GM18498 (cell line): ENCODE data around the gene THAP7.
"Not testable (repeated sequence)": the region's sequence is repeated elsewhere in the genome, so short reads cannot be mapped to it uniquely, and the experiment has no call there.

Experiments
- ATAC-seq: cut with Tn5 transposase; IDR thresholded peaks from one replicate; pipeline ENCODE4 v1.9.1; 2021; ENCODE audit warnings: mild to moderate bottlenecking, moderate library complexity; ENCODE audit not compliant: unreplicated experiment

The THAP7 gene

GRCh38 chr22:20979940-20980453 lies 21.9 kb downstream of the THAP7 start:
- ATAC-seq = no peak

GRCh38 chr22:20979243-20979809 lies 22.6 kb downstream of the THAP7 start:
- no peak for ATAC-seq

- no peak for ATAC-seq
Measured at GRCh38 chr22:20978419-20978818, 23.5 kb downstream of the THAP7 start.

- no peak for ATAC-seq
Measured at GRCh38 chr22:20977516-20978170, 24.3 kb downstream of the THAP7 start.

- no peak for ATAC-seq
Measured at GRCh38 chr22:20977019-20977418, 24.9 kb downstream of the THAP7 start.

GRCh38 chr22:20976291-20976877 lies 25.5 kb downstream of the THAP7 start:
- no peak for ATAC-seq

- no peak for ATAC-seq
Measured at GRCh38 chr22:20975541-20976290, 26.2 kb downstream of the THAP7 start.

DNA sequence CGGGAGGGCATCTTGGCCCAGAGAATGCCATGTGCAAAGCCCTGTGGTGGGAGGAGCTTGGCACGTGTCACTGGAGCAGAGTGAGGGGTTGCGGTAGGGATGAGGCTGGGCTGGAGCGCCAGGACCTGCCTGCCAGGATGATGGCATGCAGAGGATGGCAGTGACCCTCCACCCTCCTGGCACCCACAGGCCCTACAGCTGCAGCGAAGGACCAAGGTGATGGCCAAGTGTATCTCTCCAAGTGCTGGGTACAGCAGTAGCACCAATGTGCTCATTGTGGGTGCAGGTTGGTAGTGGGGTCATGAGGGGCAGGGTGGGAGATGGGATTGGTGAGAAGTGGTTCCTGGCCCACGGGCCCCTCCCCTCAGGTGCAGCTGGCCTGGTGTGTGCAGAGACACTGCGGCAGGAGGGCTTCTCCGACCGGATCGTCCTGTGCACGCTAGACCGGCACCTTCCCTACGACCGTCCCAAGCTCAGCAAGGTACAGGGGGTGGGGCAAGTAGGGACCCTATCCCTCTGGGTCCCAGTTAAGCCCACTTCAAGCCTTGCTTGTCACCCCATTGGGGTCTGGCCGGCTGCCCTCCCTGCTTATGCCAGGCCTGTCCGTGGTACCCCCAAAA lies 27.5 kb downstream of the THAP7 start:
- ATAC-seq = no peak

- ATAC-seq = no peak
Measured at GRCh38 chr22:20973634-20974286, 28.2 kb downstream of the THAP7 start.

DNA sequence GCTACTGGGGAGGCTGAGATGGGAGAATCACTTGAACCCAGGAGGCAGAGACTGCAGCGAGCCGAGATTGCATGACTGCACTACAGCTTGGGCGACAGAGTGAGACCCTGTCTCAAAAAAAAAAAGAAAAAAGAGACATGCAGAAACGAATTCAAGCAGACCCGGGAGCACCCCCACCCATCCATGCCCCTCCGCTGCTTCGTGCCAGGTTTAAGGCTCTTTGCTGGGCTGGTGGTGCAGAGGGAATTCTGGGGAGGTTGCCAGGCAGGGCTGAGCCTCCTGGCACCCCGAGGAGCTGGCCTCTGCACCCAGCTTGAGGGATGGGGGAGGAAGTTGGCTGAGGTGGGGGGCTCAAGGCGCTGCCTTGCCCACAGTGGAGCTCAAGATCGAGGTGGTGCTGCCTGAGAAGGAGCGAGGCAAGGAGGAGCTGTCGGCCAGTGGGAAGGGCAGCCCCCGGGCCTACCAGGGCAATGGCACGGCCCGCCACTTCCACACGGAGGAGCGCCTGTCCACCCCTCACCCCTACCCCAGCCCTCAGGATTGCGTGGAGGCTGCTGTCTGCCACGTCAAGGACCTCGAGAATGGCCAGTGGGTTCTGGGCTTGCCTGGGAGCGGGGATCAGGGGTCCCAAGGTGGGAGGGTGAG lies 28.9 kb downstream of the THAP7 start:
- ATAC-seq = no peak

- ATAC-seq = not testable (repeated sequence)
Measured at GRCh38 chr22:20972014-20972694, 29.8 kb downstream of the THAP7 start.

GRCh38 chr22:20970939-20971657 lies 30.8 kb downstream of the THAP7 start:
- no peak for ATAC-seq

DNA sequence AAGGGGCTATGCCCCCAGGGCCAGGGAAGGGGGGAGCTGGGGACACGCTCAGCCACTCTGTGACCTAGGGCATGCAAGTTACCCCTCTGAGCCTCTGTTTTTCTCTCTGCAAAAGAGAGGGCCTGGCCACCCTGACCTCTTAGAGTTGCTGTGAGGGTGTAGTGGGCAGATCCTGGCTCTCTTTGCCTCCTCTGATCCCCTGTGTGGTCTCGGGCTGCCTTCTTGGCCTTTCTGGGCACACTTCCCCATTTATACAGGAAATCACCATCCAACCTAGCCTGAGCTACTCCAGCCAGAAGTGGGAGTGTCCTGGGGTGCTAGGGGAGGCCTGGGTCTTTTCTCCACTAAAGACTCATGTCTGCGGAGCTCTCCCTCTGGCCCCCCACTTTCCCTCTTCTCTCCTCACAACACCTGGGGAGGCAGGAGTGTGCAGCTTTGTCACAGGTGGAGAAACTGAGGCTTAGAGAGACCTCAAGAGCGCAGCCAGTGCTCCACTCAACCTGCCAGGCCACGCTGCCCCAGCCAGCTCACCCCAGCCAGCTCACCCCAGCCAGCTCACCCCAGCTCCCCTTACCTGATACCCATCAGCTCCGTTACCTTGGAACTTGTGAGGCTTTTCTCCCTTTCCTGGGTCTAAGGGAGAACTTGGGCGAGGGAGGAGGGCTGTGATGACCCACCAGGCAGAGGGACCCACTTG lies 33.5 kb downstream of the THAP7 start:
- no peak for ATAC-seq

GRCh38 chr22:20967697-20968211 lies 34.2 kb downstream of the THAP7 start:
- no peak for ATAC-seq

GRCh38 chr22:20966883-20967696 lies 34.8 kb downstream of the THAP7 start, which contains the start of gene AIFM3:
Gene AIFM3 (plus strand): TSS chr22:20967255. CDS start chr22:20967945, 690 bp downstream.
- no peak for ATAC-seq

DNA sequence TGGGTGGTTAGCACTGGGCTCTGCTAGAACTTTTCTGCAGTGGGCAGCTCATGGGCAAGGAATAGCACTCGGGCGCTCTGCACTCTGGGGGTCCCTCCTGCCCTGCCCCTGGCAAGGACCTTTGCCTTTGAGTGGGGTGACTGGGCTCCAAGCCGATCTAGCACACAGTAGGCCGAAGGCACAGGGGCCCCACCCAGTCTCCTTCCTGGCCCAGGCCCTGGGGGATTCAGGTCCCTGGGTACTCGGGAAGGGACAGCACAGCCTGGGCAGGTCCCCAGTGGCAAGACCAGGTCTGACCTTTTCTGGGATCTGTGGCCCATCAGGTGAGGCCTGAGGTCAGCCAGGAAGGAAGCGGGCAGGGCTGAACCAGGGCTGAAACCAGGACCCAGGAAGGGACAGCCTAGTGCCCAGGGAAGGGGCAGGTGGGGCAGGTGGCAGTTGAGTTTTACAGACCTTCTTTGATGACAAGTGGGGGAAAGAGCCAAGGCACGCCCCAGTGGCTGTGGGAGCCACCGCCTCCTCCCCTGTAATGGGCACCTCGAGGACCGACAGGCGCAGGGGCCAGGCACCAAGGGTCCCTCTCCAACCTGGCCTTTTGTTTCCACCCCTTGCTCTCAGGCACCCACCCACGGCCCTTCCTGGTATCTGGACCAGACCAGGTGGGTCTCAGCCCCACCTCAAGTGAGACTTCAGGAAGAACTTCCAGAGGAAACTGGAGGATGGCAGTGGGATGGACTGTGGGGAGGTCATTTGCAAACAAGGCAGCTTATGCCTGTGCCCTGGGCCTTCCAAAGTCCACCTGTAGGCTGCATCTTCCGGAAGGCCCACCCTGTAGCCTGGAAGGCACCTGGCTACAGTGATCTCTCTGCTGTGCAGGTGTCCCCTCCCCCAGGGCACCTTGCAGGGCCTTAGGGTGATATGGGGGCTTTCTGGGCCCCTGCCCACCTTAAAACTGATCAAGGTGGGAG lies 35.7 kb downstream of the THAP7 start:
- no peak for ATAC-seq
